ENCODE results near the gene LGMN. TPM values are rescaled to one million over a fixed set of nuclear protein-coding genes. Genes with fewer than 3 reads are reported as not detected.
A peak's percentile ranks its signal among the peaks of the same experiment; 100 is the strongest.

The LGMN gene
- total and polyA plus RNA-seq, 3 donors from 2014 or later: 58.1 to 102 (median 88.9) TPM

DNA sequence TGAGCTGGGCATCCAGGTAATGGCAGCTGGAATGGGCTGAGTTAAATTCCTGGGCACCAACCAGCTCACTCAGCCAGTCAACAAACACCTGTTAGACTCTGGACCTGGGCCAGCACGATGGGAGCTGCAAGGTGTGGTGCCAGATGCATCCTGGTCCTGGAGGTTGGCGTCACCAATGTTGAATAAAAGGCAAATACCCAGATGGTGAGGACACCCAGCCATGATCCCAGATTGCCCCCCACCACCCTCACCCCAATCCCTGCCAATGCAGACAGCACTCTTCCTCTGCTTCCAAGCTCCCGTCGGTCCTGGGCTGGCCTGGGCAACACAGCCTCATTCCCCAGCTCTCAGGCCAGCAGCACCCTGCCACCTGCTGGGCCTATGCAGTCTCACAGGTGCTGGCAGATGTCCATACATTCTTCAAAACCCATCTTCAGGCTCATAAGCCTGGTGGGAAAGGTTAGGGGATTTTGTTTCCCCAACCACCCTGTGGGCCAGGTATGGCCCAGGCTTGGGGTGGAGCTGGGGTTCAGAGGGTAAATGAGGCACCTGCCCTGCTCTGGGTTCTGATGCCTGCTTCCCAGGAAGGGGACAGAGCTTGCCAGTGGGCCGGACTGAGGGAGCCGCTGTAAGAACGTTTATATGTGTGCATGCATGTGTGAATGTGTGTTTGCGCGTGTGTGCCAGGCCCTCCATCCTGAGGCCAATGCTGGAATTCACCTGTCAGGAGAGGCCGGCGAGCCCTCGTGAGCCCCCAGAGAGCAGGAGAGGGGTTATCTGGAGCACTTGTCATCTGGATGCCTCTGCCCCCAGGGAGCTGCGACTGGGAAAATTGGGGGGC is 58.0 kb downstream of the LGMN start:
- no peak overlapping the region for H3K4me3 ChIP-seq
- TF ChIP-seq CTCF (IDR thresholded peaks at IDR 0.05): peak in 2 of 3 experiments; percentile 47 to 48
- TF ChIP-seq POLR2A (IDR thresholded peaks at IDR 0.05): no peak
- H3K27me3 ChIP-seq: no peaks in the 10 kb centered on the region
- DNase-seq: peak; percentile 68
- intact Hi-C loops (cut with DNase I; ENCODE audit: low total_unique reads): no loop called here
- no peaks in the 10 kb centered on the region for H3K36me3 ChIP-seq (ENCODE audit: low read depth, missing control alignments)
- H3K4me1 ChIP-seq: peaks cover 34% of the 10 kb centered on the region
- no peaks in the 10 kb centered on the region for H3K9me3 ChIP-seq
- H3K27ac ChIP-seq: no peak overlapping the region
- WGBS, 2 donors: 74 to 88% methylated on average over 6 to 13 of the region's 13 CpGs

DNA sequence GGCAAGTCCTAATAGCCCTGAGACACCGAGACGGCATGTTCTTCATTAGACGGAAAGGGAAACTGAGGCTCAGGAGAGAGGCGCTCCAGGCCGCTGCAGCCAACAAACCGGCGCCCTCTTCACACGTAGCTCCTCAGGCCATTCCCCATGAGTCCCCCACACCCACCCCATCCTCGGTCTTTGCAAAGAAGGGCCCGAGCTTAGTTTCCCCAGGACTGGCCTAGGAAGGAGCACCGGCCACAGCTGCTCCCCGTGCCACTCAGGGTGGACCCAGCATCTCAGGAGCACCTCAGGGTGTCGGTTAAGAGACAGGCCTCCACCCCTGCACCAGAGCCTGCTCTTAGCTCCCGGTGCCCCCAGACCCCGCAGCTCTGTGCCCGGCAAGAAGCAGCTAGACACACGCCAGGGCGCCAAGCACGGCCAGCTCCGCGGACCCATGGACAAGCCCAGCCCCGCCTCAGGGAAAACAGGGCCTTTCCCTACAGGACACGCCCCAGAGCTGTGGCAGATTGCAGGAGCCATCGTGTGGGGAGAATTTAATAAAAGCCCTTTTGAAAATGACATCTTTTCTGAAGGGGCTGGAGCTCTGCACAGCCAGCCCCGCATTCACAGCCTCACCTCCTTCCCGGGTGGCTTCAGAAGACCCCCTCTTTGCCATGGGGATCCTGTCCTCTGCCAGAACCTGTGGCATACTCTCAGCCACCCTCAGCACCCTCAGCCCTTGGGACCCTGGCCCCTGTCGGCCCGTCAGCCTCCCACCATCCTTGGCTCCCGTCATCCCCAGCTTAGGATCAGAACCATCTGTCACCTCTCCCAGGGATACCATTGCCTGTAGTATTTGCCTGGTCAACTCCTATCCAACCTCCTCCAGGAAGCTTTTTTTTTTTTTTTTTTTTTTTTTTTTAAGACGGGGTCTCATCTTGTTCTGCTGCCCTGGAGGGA is 59.7 kb downstream of the LGMN start:
- DNase-seq: no peak
- H3K4me3 ChIP-seq: peak overlapping the region; percentile 34 to 42
- intact Hi-C loops (cut with DNase I; ENCODE audit: low total_unique reads): loop anchor here (10.0 kb wide), 1 partner anchor 96 kb away; no protein-coding TSS in a partner anchor
- H3K4me1 ChIP-seq: peaks cover 24% of the 10 kb centered on the region
- TF ChIP-seq CTCF (IDR thresholded peaks at IDR 0.05) (no peak), POLR2A (IDR thresholded peaks at IDR 0.05) (no peak)
- H3K36me3 ChIP-seq (ENCODE audit: low read depth, missing control alignments): no peaks in the 10 kb centered on the region
- no peak overlapping the region for H3K27ac ChIP-seq
- no peaks in the 10 kb centered on the region for H3K9me3 ChIP-seq
- WGBS, 2 donors: 61 to 85% methylated on average over 17 to 30 of the region's 30 CpGs
- H3K27me3 ChIP-seq: no peaks in the 10 kb centered on the region

- DNase-seq: no peak
- WGBS, 2 donors: 60 to 61% methylated on average over 43 to 80 of the region's 80 CpGs
- no peak overlapping the region for H3K27ac ChIP-seq
- TF ChIP-seq CTCF (IDR thresholded peaks at IDR 0.05) (no peak), POLR2A (IDR thresholded peaks at IDR 0.05) (no peak)
- peak overlapping the region; percentile 34 to 42 for H3K4me3 ChIP-seq
- H3K4me1 ChIP-seq: peaks cover 15% of the 10 kb centered on the region
- intact Hi-C loops (cut with DNase I; ENCODE audit: low total_unique reads): loop anchor here (10.0 kb wide), 1 partner anchor 97 kb away; no protein-coding TSS in a partner anchor
- no peaks in the 10 kb centered on the region for H3K9me3 ChIP-seq
- H3K27me3 ChIP-seq: no peaks in the 10 kb centered on the region
- no peaks in the 10 kb centered on the region for H3K36me3 ChIP-seq (ENCODE audit: low read depth, missing control alignments)
These were observed 60.6 kb downstream of the LGMN start for GRCh38 chr14:92687681-92688433.

DNA sequence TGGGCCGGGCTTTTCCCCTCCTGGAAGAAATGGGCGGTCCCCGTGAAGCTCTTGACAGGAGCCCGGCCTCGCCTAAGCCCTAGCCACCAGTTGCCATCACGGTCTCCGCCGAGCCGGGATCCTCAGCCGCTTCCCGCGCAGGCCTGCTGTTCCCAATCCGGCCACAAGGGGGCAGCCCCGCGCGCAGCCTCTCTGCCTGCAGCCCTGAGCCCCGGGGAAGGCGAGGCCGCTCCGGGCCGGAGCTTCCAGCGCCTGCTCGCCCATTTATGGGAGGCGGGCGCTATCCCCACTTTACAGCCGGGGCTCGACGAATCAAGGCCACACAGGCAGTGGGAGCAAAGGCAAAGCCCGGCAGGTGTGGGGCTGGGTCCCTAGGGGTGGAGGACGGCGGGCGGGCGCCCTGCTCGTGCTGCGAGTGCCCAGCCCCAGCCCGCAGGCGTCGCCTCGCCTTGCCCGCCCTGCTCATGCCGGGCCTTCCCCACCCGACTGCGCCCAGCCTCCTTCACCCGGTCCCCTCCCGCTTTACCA is 61.5 kb downstream of the LGMN start:
- Histone ChIP-seq H3K4me1 (peaks cover 6% of the 10 kb centered on the region), H3K27ac (no peak overlapping the region), H3K4me3 (peak overlapping the region; percentile 34 to 42), H3K9me3 (no peaks in the 10 kb centered on the region), H3K36me3 (ENCODE audit: low read depth, missing control alignments) (no peaks in the 10 kb centered on the region), H3K27me3 (no peaks in the 10 kb centered on the region)
- intact Hi-C loops (cut with DNase I; ENCODE audit: low total_unique reads): loop anchor here (10.0 kb wide), 1 partner anchor 98 kb away; no protein-coding TSS in a partner anchor
- WGBS, 2 donors: 11 to 38% methylated on average over 20 to 26 of the region's 45 CpGs
- DNase-seq: peak; percentile 83
- no peak for TF ChIP-seq POLR2A (IDR thresholded peaks at IDR 0.05)
- peak; percentile 86 to 95 (median 93) for TF ChIP-seq CTCF (IDR thresholded peaks at IDR 0.05)
